Ovary (tissue), 3 donors: ENCODE results near the gene PIBF1.

Source experiments
- CTCF ChIP-seq, 3 donors: fragments of 450-650 bp in 2 of 3; fragments of 200-600 bp in 1 of 3; IDR thresholded peaks; one replicate each; pipeline versions ENCODE4 v1.5.1 to v1.8.0; 2016 to 2022; ENCODE audit warnings: antibody characterized with exemption in 3 of 3, mild to moderate bottlenecking in 1 of 3
- POLR2A ChIP-seq: fragments of 450-650 bp; IDR thresholded peaks from one replicate; pipeline ENCODE4 v1.6.1; 2017; ENCODE audit warnings: antibody characterized with exemption, mild to moderate bottlenecking, moderate library complexity
- donor health status: DM: no; HTN: no; CAD: no.

- TF ChIP-seq CTCF (IDR thresholded peaks at IDR 0.05) (no peak), POLR2A (no peak)
Measured at GRCh38 chr13:72745260-72745659, 36.7 kb upstream of the PIBF1 start.
